ENCODE measurements around the gene SLC22A3.
"Not testable (repeated sequence)": the region's sequence is repeated elsewhere in the genome, so short reads cannot be mapped to it uniquely, and the experiment has no call there.

SLC22A3 gene

GRCh38 chr6:160439751-160440150, 91.6 kb downstream of the SLC22A3 start:
- H3K27me3 ChIP-seq (ENCODE audit: control insufficient read depth, insufficient read depth, low read length), result no peaks in the 10 kb centered on the region
- no peak overlapping the region for H3K4me3 ChIP-seq (ENCODE audit: low read length)

GRCh38 chr6:160442151-160442550, 94.0 kb downstream of the SLC22A3 start:
- H3K9ac ChIP-seq (ENCODE audit: low read length), result no peak overlapping the region
- no peak overlapping the region for H3K4me3 ChIP-seq (ENCODE audit: low read length)
- no peaks in the 10 kb centered on the region for H3K9me3 ChIP-seq (ENCODE audit: control insufficient read depth, low read length)
- H3K36me3 ChIP-seq (ENCODE audit: control insufficient read depth, insufficient read depth, low read length), result no peaks in the 10 kb centered on the region
- no peaks in the 10 kb centered on the region for H3K27me3 ChIP-seq (ENCODE audit: control insufficient read depth, insufficient read depth, low read length)
- H3K4me1 ChIP-seq (ENCODE audit: control insufficient read depth, insufficient read depth, low read length), result no peaks in the 10 kb centered on the region

More at GRCh38 chr6:160439751-160440150, 91.6 kb downstream of the SLC22A3 start:
- no peaks in the 10 kb centered on the region for H3K36me3 ChIP-seq (ENCODE audit: control insufficient read depth, insufficient read depth, low read length)
- H3K9me3 ChIP-seq (ENCODE audit: control insufficient read depth, low read length), result no peaks in the 10 kb centered on the region
- no peaks in the 10 kb centered on the region for H3K4me1 ChIP-seq (ENCODE audit: control insufficient read depth, insufficient read depth, low read length)
- no peak overlapping the region for H3K9ac ChIP-seq (ENCODE audit: low read length)

DNA sequence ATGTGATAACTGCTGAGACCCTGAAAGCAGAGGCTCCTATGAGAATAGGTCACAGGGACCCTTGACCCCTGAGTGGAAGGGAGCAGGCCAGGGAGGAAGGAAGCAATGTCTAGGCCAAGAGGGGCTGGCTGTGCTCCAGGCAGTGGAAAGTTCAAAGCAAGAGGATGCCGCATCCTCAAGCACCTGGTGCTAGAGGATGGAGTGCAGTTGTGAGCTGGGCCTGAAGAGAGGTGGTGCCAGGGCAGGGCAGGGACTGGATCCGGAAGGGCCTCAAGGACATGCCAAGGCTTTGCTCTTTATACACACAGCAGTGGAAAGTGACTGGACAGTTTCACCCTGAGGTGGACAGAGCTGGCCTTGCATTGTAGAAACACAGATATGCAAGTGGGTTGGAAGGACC, 97.0 kb downstream of the SLC22A3 start:
- no peaks in the 10 kb centered on the region for H3K36me3 ChIP-seq (ENCODE audit: control insufficient read depth, insufficient read depth, low read length)

DNA sequence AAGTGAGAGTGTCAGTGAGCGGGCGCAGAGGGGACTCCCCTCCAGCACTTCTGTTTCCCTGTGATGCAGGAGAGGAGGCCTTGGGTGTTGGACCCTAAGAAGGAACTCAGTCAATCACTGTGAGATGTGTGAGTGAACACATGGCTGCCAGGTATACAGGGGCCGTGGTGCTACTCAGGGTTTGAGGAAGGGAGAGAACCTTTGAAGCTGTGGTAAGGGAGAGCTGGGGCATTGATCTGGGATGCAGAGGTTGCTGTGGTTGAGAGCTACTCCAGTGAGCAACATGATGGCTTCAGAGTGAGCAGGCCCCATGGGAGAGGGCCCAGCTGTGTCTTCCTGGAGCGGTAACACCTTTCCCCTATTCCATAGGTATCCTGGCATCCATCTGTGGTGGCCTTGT, 99.2 kb downstream of the SLC22A3 start:
- Histone ChIP-seq H3K4me3 (ENCODE audit: low read length) (no peak overlapping the region), H3K36me3 (ENCODE audit: control insufficient read depth, insufficient read depth, low read length) (no peaks in the 10 kb centered on the region), H3K27me3 (ENCODE audit: control insufficient read depth, insufficient read depth, low read length) (no peaks in the 10 kb centered on the region), H3K9ac (ENCODE audit: low read length) (no peak overlapping the region), H3K4me1 (ENCODE audit: control insufficient read depth, insufficient read depth, low read length) (no peaks in the 10 kb centered on the region), H3K9me3 (ENCODE audit: control insufficient read depth, low read length) (no peaks in the 10 kb centered on the region)

More for the DNA sequence above, 97.0 kb downstream of the SLC22A3 start:
- Histone ChIP-seq H3K4me3 (ENCODE audit: low read length) (no peak overlapping the region), H3K4me1 (ENCODE audit: control insufficient read depth, insufficient read depth, low read length) (no peaks in the 10 kb centered on the region), H3K9ac (ENCODE audit: low read length) (no peak overlapping the region), H3K9me3 (ENCODE audit: control insufficient read depth, low read length) (no peaks in the 10 kb centered on the region), H3K27me3 (ENCODE audit: control insufficient read depth, insufficient read depth, low read length) (no peaks in the 10 kb centered on the region)

DNA sequence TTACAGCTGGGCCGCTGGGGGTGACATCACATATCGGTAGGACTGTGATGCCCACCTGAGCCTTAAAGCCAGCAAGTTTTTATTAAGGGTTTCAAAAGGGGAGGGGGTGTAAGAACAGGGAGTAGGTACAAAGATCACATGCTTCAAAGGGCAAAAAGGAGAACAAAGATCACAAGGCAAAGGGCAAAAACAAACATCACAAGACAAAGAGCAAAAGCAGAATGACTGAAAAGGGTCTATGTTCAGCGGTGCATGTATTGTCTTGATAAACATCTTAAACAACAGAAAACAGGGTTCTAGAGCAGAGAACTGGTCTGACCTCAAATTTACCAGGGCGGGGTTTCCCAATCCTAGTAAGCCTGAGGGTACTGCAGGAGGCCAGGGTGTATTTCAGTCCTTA, 101.6 kb downstream of the SLC22A3 start:
- not testable (repeated sequence) for H3K9ac ChIP-seq (ENCODE audit: low read length); H3K4me3 ChIP-seq (ENCODE audit: low read length); H3K27me3 ChIP-seq (ENCODE audit: control insufficient read depth, insufficient read depth, low read length); H3K4me1 ChIP-seq (ENCODE audit: control insufficient read depth, insufficient read depth, low read length); H3K9me3 ChIP-seq (ENCODE audit: control insufficient read depth, low read length); H3K36me3 ChIP-seq (ENCODE audit: control insufficient read depth, insufficient read depth, low read length)

GRCh38 chr6:160450849-160451248, 102.7 kb downstream of the SLC22A3 start:
- Histone ChIP-seq H3K9ac (ENCODE audit: low read length) (no peak overlapping the region), H3K27me3 (ENCODE audit: control insufficient read depth, insufficient read depth, low read length) (no peaks in the 10 kb centered on the region), H3K36me3 (ENCODE audit: control insufficient read depth, insufficient read depth, low read length) (no peaks in the 10 kb centered on the region), H3K9me3 (ENCODE audit: control insufficient read depth, low read length) (no peaks in the 10 kb centered on the region), H3K4me3 (ENCODE audit: low read length) (no peak overlapping the region), H3K4me1 (ENCODE audit: control insufficient read depth, insufficient read depth, low read length) (no peaks in the 10 kb centered on the region)

DNA sequence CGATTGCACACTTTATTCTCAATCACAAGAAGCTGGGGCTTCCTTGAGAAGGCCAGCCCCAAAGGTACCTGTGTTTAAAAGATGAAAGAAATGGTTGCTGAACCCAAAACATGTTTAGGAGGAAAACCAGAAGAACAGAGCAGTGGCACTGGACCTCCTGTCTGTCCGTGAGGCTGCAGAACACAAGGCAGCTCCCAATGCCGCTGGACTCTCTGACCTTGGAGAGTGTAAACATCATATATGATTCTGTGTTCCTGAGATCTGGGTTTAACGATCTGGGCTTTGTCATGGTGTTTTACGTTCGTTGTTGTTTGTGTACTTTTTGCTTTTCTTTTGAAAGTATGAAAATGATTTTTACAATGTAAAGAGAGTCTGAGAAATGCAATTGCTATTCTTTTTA, 106.1 kb downstream of the SLC22A3 start:
- Histone ChIP-seq H3K9ac (ENCODE audit: low read length) (no peak overlapping the region), H3K9me3 (ENCODE audit: control insufficient read depth, low read length) (no peaks in the 10 kb centered on the region), H3K27me3 (ENCODE audit: control insufficient read depth, insufficient read depth, low read length) (no peaks in the 10 kb centered on the region), H3K4me1 (ENCODE audit: control insufficient read depth, insufficient read depth, low read length) (no peaks in the 10 kb centered on the region), H3K4me3 (ENCODE audit: low read length) (no peak overlapping the region), H3K36me3 (ENCODE audit: control insufficient read depth, insufficient read depth, low read length) (no peaks in the 10 kb centered on the region)

GRCh38 chr6:160455081-160455480, 106.9 kb downstream of the SLC22A3 start:
- no peaks in the 10 kb centered on the region for H3K36me3 ChIP-seq (ENCODE audit: control insufficient read depth, insufficient read depth, low read length)
- no peaks in the 10 kb centered on the region for H3K9me3 ChIP-seq (ENCODE audit: control insufficient read depth, low read length)
- H3K9ac ChIP-seq (ENCODE audit: low read length), result no peak overlapping the region
- H3K27me3 ChIP-seq (ENCODE audit: control insufficient read depth, insufficient read depth, low read length), result no peaks in the 10 kb centered on the region
- no peaks in the 10 kb centered on the region for H3K4me1 ChIP-seq (ENCODE audit: control insufficient read depth, insufficient read depth, low read length)
- no peak overlapping the region for H3K4me3 ChIP-seq (ENCODE audit: low read length)

DNA sequence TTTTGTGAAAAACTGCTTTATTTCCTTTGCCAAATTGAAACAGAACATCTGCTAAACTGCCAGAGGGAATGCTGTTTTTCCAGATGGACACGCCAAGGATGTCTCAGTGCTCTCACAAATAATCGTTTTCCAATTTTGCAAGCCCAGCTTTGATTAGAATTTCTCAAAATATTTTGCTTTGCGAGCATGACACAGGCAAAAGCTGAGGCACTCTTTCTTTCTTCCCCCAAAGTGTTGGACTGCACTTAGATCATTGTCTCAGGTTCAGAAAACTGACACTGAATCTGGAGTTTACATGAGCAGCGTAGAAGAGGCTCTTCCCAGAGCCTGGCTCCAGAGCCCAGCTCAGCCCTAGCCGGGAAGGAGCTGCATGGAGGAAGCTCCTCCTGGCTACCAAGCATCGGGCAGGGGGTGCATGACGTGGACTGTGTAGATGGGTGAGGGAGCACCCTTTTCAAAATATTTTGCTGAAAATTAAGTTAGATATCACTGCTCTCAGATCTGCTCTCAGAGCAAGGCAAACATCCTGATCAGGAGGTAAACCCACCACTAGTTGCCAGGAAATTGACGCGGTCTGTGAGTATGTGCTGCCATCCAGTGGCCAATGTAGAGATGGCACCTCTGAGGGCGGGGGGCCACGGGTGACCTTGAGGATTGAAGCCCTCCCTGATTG, 107.5 kb downstream of the SLC22A3 start:
- no peak overlapping the region for H3K4me3 ChIP-seq (ENCODE audit: low read length)

DNA sequence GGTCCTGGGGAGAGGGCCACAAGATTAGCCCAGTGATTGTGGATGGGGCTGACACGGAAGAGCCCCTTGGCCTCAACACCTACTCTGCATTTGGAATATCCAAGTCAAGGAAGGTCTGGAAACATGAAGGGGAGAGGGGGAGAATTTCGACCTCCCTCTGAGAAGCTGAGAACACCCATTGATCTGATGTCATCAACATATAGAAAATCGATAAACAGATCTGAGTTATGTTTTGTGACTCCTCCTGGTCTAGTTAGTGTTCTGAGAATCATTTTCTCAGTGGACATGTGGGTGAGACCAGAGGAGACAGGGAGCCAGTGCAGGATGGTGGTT, 108.0 kb downstream of the SLC22A3 start:
- no peaks in the 10 kb centered on the region for H3K27me3 ChIP-seq (ENCODE audit: control insufficient read depth, insufficient read depth, low read length)
- peak overlapping the region; percentile 3 for H3K9ac ChIP-seq (ENCODE audit: low read length)
- H3K4me3 ChIP-seq (ENCODE audit: low read length), result no peak overlapping the region
- no peaks in the 10 kb centered on the region for H3K9me3 ChIP-seq (ENCODE audit: control insufficient read depth, low read length)
- H3K36me3 ChIP-seq (ENCODE audit: control insufficient read depth, insufficient read depth, low read length), result no peaks in the 10 kb centered on the region
- H3K4me1 ChIP-seq (ENCODE audit: control insufficient read depth, insufficient read depth, low read length), result no peaks in the 10 kb centered on the region

More for the DNA sequence above, 107.5 kb downstream of the SLC22A3 start:
- H3K4me1 ChIP-seq (ENCODE audit: control insufficient read depth, insufficient read depth, low read length), result no peaks in the 10 kb centered on the region
- no peaks in the 10 kb centered on the region for H3K9me3 ChIP-seq (ENCODE audit: control insufficient read depth, low read length)
- no peaks in the 10 kb centered on the region for H3K27me3 ChIP-seq (ENCODE audit: control insufficient read depth, insufficient read depth, low read length)
- peak overlapping the region; percentile 3 for H3K9ac ChIP-seq (ENCODE audit: low read length)
- no peaks in the 10 kb centered on the region for H3K36me3 ChIP-seq (ENCODE audit: control insufficient read depth, insufficient read depth, low read length)

DNA sequence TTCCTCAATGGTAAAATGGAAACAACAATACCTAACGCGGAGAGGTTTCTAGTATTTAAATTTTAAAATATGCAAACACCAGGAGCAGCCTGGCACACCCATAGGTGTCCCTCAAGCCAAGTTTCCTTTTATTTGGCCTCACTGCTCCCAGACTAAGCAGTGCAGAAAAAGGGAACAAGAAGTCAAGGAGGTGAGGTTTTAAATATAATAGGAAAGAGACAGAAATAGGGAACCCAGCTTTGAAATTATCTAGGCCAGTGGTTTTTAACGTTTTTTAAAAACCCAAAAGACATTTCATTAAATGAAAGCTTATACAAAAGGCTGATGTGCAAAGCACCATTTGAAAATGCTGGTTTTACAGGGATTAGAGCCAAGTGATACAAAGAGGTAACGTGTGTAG, 109.6 kb downstream of the SLC22A3 start:
- H3K9ac ChIP-seq (ENCODE audit: low read length), result no peak overlapping the region
- no peaks in the 10 kb centered on the region for H3K4me1 ChIP-seq (ENCODE audit: control insufficient read depth, insufficient read depth, low read length)
- no peaks in the 10 kb centered on the region for H3K36me3 ChIP-seq (ENCODE audit: control insufficient read depth, insufficient read depth, low read length)
- no peak overlapping the region for H3K4me3 ChIP-seq (ENCODE audit: low read length)
- H3K27me3 ChIP-seq (ENCODE audit: control insufficient read depth, insufficient read depth, low read length), result no peaks in the 10 kb centered on the region
- H3K9me3 ChIP-seq (ENCODE audit: control insufficient read depth, low read length), result no peaks in the 10 kb centered on the region

DNA sequence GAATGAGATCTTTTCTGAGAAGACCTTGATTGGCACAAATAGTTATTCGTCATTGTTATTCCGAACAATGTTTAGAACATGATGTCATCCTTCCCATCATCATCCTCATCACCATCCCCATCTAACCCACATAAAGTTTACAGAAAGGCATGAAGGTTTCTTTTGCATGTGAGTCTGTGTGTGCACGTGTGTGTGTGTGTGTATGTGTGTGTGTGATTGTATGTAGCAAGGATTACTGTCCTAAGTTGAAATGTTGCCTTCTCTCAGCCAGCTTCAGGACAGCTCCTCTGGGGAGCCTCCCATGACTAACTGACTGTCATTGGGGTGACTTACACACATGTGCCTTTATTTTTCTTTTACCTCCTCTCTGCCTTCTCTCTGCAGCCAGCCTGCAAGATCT, 113.5 kb downstream of the SLC22A3 start:
- Histone ChIP-seq H3K27me3 (ENCODE audit: control insufficient read depth, insufficient read depth, low read length) (no peaks in the 10 kb centered on the region), H3K4me3 (ENCODE audit: low read length) (no peak overlapping the region), H3K4me1 (ENCODE audit: control insufficient read depth, insufficient read depth, low read length) (no peaks in the 10 kb centered on the region), H3K36me3 (ENCODE audit: control insufficient read depth, insufficient read depth, low read length) (no peaks in the 10 kb centered on the region), H3K9me3 (ENCODE audit: control insufficient read depth, low read length) (no peaks in the 10 kb centered on the region), H3K9ac (ENCODE audit: low read length) (no peak overlapping the region)

- Histone ChIP-seq H3K9ac (ENCODE audit: low read length) (no peak overlapping the region), H3K9me3 (ENCODE audit: control insufficient read depth, low read length) (no peaks in the 10 kb centered on the region), H3K4me3 (ENCODE audit: low read length) (no peak overlapping the region), H3K4me1 (ENCODE audit: control insufficient read depth, insufficient read depth, low read length) (no peaks in the 10 kb centered on the region), H3K27me3 (ENCODE audit: control insufficient read depth, insufficient read depth, low read length) (no peaks in the 10 kb centered on the region), H3K36me3 (ENCODE audit: control insufficient read depth, insufficient read depth, low read length) (no peaks in the 10 kb centered on the region)
Measured at GRCh38 chr6:160462116-160462515, 113.9 kb downstream of the SLC22A3 start.

All from mucosa of stomach (tissue), 1 donor.